Right lobe of liver (tissue), 6 donors: ENCODE measurements around the gene ZNF276. TPM values are rescaled to one million over a fixed set of nuclear protein-coding genes. Genes with fewer than 3 reads are reported as not detected.

Source experiments
- ATAC-seq, 4 donors: fragments of 200-7000 bp; cut with Tn5 transposase; one replicate each; pipeline ENCODE4 v1.9.1; 2020; ENCODE audit warnings: mild to moderate bottlenecking in 4 of 4, moderate library complexity in 4 of 4
- DNase-seq, 3 donors: peaks; one replicate each; pipeline ENCODE4 v3.0.0-alpha.2; 2020
- H3K27ac ChIP-seq, 3 donors: fragments of 200-600 bp; one replicate each; pipeline ENCODE4 v1.8.0; 2022
- H3K27me3 ChIP-seq, 2 donors: fragments of 200-600 bp; one replicate each; pipeline ENCODE4 v1.8.0; 2022
- H3K36me3 ChIP-seq, 4 donors: fragments of 200-600 bp; sonication (generic) in 1 of 4; one replicate each; pipeline versions ENCODE4 v1.5.1 to v1.8.0; 2017 to 2022; ENCODE audit warnings: control low read depth in 1 of 4
- H3K4me1 ChIP-seq, 4 donors: fragments of 200-600 bp; sonication (generic) in 1 of 4; one replicate each; pipeline versions ENCODE4 v1.5.1 to v1.8.0; 2017 to 2022; ENCODE audit warnings: control low read depth in 1 of 4
- H3K4me3 ChIP-seq, 3 donors: fragments of 200-600 bp; one replicate each; pipeline ENCODE4 v1.8.0; 2022
- H3K9me3 ChIP-seq, 4 donors: fragments of 200-600 bp; sonication (generic) in 1 of 4; one replicate each; pipeline versions ENCODE4 v1.5.1 to v1.8.0; 2017 to 2022; ENCODE audit warnings: control low read depth in 1 of 4
- CTCF ChIP-seq, 4 donors: fragments of 200-600 bp in 3 of 4; fragments of 450-650 bp in 1 of 4; IDR thresholded peaks; one replicate each; pipeline versions ENCODE4 v1.5.1 to v1.8.0; 2016 to 2022; ENCODE audit warnings: antibody characterized with exemption in 4 of 4, mild to moderate bottlenecking in 2 of 4
- POLR2A ChIP-seq: fragments of 450-650 bp; IDR thresholded peaks from one replicate; pipeline ENCODE4 v1.6.1; 2017; ENCODE audit warnings: antibody characterized with exemption, mild to moderate bottlenecking
- WGBS: methylation state at CpG from one replicate; pipeline ENCODE4 v1.1.6; 2018; ENCODE audit warnings: low coverage, low lambda C conversion rate; ENCODE audit not compliant: insufficient coverage; ENCODE audit errors: missing lambda C conversion rate; 5-methylcytosine and 5-hydroxymethylcytosine counted together
- intact Hi-C, 2 donors: fragments of 100-400 bp; cut with DNase I; formaldehyde crosslinking; loops; one replicate each; pipeline versions ENCODE4 v1.11.2 to v1.14.1; 2022
- total RNA-seq, 6 experiments: library from RNA; depleted of rRNA in 2 of 6; stranded (reverse); fragments of >200 nt in 2 of 6; fragmentation: NEBNext Ultra II Directional in 3 of 6; extraction: Animal tissue kit (Norgen Biotek cat#: 25700) in 3 of 6; gene quantifications; one replicate each; pipeline versions ENCODE4 v1.1.0 to v1.2.4, GENCODE V29; 2016 to 2023
- donor health status: DM: no; HTN: yes; CAD: no.
- donor health status: DM: no; HTN: no; CAD: no.
- donor health status: DM: no; HTN: no; CAD: no.
- donor health status: DM: no; HTN: yes; CAD: no.
- donor health status: DM: no; HTN: yes; CAD: no.

ZNF276 gene
- total RNA-seq, 6 experiments from 2014 or later: 6.9 to 13.4 (median 9.1) TPM

GRCh38 chr16:89787365-89787805 lies 66.0 kb downstream of the ZNF276 start:
- Histone ChIP-seq H3K4me3 (no peak overlapping the region), H3K4me1 (no peaks in the 10 kb centered on the region), H3K27ac (no peak overlapping the region), H3K27me3 (no peaks in the 10 kb centered on the region), H3K9me3 (no peaks in the 10 kb centered on the region), H3K36me3 (no peaks in the 10 kb centered on the region)
- no peak for TF ChIP-seq POLR2A
- TF ChIP-seq CTCF (IDR thresholded peaks at IDR 0.05): no peak
- intact Hi-C loops: no loop called here
- DNase-seq (no peak), ATAC-seq (peak in 1 of 4 donors; percentile 21)
- WGBS: 57% methylated on average over 3 of the region's 9 CpGs

Other genes starting within 250 kb of the ZNF276 start
- 10 to 100 TPM; 26.2 to 65.8 (median 41.6) TPM for gene ANKRD11, start 231.0 kb upstream of the ZNF276 start, total RNA-seq
- gene SPG7, start 213.1 kb upstream of the ZNF276 start, total RNA-seq: 10 to 100 TPM; 44.0 to 70.5 (median 57.0) TPM
- gene RPL13, start 160.9 kb upstream of the ZNF276 start, total RNA-seq: 1,000 to 10,000 TPM in 2 of 6 experiments, 100 to 1,000 TPM in 4; 684 to 2,810 (median 731) TPM
- 1 to 10 TPM in 2 of 6 experiments, under 1 TPM in 4; 0.33 to 3.7 (median 0.77) TPM for gene CPNE7, start 145.8 kb upstream of the ZNF276 start, total RNA-seq
- under 1 TPM in 1 of 6 experiments, not detected in 5; 0.93 TPM for gene DPEP1, start 107.9 kb upstream of the ZNF276 start, total RNA-seq
- 10 to 100 TPM; 27.2 to 42.3 (median 33.1) TPM for gene CHMP1A, start 63.8 kb upstream of the ZNF276 start, total RNA-seq
- gene SPATA33, start 63.7 kb upstream of the ZNF276 start, total RNA-seq: 1 to 10 TPM; 1.8 to 5.0 (median 3.3) TPM
- 10 to 100 TPM; 35.0 to 72.2 (median 53.7) TPM for gene CDK10, start 34.8 kb upstream of the ZNF276 start, total RNA-seq
- 10 to 100 TPM in 3 of 6 experiments, 1 to 10 TPM in 3; 5.6 to 17.9 (median 11.2) TPM for gene SPATA2L, start 19.8 kb upstream of the ZNF276 start, total RNA-seq
- 10 to 100 TPM in 3 of 6 experiments, 1 to 10 TPM in 3; 5.6 to 12.4 (median 9.4) TPM for gene VPS9D1, start 639 bp upstream of the ZNF276 start, total RNA-seq
- 10 to 100 TPM in 1 of 6 experiments, 1 to 10 TPM in 5; 4.5 to 12.7 (median 8.3) TPM for gene FANCA, start 95.1 kb downstream of the ZNF276 start, total RNA-seq
- gene SPIRE2, start 106.9 kb downstream of the ZNF276 start, total RNA-seq: 1 to 10 TPM; 4.8 to 7.8 (median 6.1) TPM
- 10 to 100 TPM; 66.6 to 91.6 (median 77.9) TPM for gene TCF25, start 152.1 kb downstream of the ZNF276 start, total RNA-seq
- gene MC1R, start 197.3 kb downstream of the ZNF276 start, total RNA-seq: 1 to 10 TPM in 2 of 6 experiments, under 1 TPM in 4; 0.31 to 1.6 (median 0.77) TPM
- gene TUBB3, start 201.8 kb downstream of the ZNF276 start, total RNA-seq: under 1 TPM in 4 of 6 experiments, not detected in 2; 0.13 to 0.86 (median 0.36) TPM
- 10 to 100 TPM; 16.7 to 44.1 (median 20.7) TPM for gene DEF8, start 227.2 kb downstream of the ZNF276 start, total RNA-seq